OCI-LY7 (cell line): ENCODE measurements around the gene DIAPH2.

Experiments used
- EZH2phosphoT487 ChIP-seq: fragments of 200-600 bp; sonication (generic); IDR thresholded peaks from 2 replicates; pipeline ENCODE4 v1.6.1; 2018; ENCODE audit warnings: low read depth, borderline replicate concordance, mild to moderate bottlenecking, mixed run types, antibody characterized with exemption, low read length, moderate library complexity, mixed read lengths
- TF ChIP-seq, protein P1 (sequence below): fragments of 200-600 bp; sonication (generic); conservative IDR thresholded peaks from 2 replicates; pipeline ENCODE4 v1.5.1; 2014; ENCODE audit warnings: mild to moderate bottlenecking, antibody characterized with exemption, low read length, moderate library complexity, mixed read lengths

DNA sequence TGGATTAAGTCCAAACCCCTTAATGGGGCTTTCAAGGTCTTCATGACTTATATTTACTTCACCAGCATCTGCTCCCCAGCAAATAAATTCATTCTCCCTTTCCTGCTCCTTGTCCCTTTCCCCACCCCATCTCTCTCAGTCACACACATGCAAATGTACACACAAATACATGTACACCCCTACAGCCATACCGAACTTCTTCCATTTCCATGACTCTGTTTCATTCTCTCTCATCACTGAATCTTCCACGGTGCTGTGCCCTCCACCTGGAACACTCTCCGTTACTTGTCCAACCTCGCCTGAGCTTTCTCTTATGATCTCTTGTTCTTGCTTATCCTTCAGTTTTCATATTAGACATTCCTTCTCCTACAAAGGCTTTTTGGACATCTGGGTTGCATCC lies 177.0 kb downstream of the DIAPH2 start:
- TF ChIP-seq, protein P1, sequence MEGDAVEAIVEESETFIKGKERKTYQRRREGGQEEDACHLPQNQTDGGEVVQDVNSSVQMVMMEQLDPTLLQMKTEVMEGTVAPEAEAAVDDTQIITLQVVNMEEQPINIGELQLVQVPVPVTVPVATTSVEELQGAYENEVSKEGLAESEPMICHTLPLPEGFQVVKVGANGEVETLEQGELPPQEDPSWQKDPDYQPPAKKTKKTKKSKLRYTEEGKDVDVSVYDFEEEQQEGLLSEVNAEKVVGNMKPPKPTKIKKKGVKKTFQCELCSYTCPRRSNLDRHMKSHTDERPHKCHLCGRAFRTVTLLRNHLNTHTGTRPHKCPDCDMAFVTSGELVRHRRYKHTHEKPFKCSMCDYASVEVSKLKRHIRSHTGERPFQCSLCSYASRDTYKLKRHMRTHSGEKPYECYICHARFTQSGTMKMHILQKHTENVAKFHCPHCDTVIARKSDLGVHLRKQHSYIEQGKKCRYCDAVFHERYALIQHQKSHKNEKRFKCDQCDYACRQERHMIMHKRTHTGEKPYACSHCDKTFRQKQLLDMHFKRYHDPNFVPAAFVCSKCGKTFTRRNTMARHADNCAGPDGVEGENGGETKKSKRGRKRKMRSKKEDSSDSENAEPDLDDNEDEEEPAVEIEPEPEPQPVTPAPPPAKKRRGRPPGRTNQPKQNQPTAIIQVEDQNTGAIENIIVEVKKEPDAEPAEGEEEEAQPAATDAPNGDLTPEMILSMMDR: no peak
- no peak for TF ChIP-seq EZH2phosphoT487
